PC-3 (cell line): Measurements from ENCODE around the gene CNTD1. TPM values are rescaled to one million over a fixed set of nuclear protein-coding genes. Genes with fewer than 3 reads are reported as not detected.
A peak's percentile ranks its signal among the peaks of the same experiment; 100 is the strongest.

Experiments used
- ATAC-seq: fragments of 200-7000 bp; cut with Tn5 transposase; 2 replicates; pipeline ENCODE4 v1.9.1; 2020; ENCODE audit warnings: mild to moderate bottlenecking, moderate library complexity
- BruUV-seq: library from RNA; stranded (reverse); fragments of 400-500 nt; replicated peaks from 2 replicates; lab custom pipeline; 2021; lab: Mats Ljungman, UMichigan
- CTCF ChIA-PET: fragments of 300-600 bp; sonication (Branson Sonifier 250); formaldehyde crosslinking; loops from one replicate; lab custom pipeline; 2022; ENCODE audit warnings: antibody characterized with exemption; lab: Charles Lee
- POLR2A ChIA-PET: fragments of 300-600 bp; sonication (Branson Sonifier 250); formaldehyde crosslinking; loops from one replicate; lab custom pipeline; 2022; ENCODE audit warnings: antibody characterized with exemption; ENCODE audit not compliant: unreplicated experiment; lab: Charles Lee
- DNase-seq: peaks from one replicate; pipeline ENCODE4 v3.0.0-alpha.2; 2015
- H2AFZ ChIP-seq: fragments of 300-600 bp; sonication (generic); 2 replicates; pipeline ENCODE4 v1.6.0; 2016; ENCODE audit warnings: antibody characterized with exemption, low read length
- H3F3A ChIP-seq: fragments of 300-600 bp; sonication (generic); one replicate; pipeline ENCODE4 v1.6.0; 2017; ENCODE audit warnings: antibody characterized with exemption, low read length, control low read depth, mild to moderate bottlenecking; ENCODE audit not compliant: unreplicated experiment
- H3K27ac ChIP-seq: fragments of 300-600 bp; sonication (generic); 2 replicates; pipeline ENCODE4 v1.5.1; 2016; ENCODE audit warnings: mild to moderate bottlenecking, low read length
- H3K27me3 ChIP-seq: fragments of 300-600 bp; sonication (generic); 2 replicates; pipeline ENCODE4 v1.6.1; 2016; ENCODE audit warnings: low read length, mixed read lengths
- H3K36me3 ChIP-seq: fragments of 300-600 bp; sonication (generic); 2 replicates; pipeline ENCODE4 v1.6.1; 2016; ENCODE audit warnings: low read depth, mixed run types, low read length, mixed read lengths
- H3K4me1 ChIP-seq: fragments of 300-600 bp; sonication (generic); 2 replicates; pipeline ENCODE4 v1.5.1; 2016; ENCODE audit warnings: low read length; ENCODE audit not compliant: insufficient read depth
- H3K4me2 ChIP-seq: fragments of 300-600 bp; sonication (generic); 2 replicates; pipeline ENCODE4 v1.6.0; 2016; ENCODE audit warnings: low read length
- H3K4me3 ChIP-seq: fragments of 300-600 bp; sonication (generic); 2 replicates; pipeline ENCODE4 v1.5.1; 2016; ENCODE audit warnings: mild to moderate bottlenecking, low read length, mixed read lengths
- H3K79me2 ChIP-seq: fragments of 300-600 bp; sonication (generic); 2 replicates; pipeline ENCODE4 v1.6.1; 2017; ENCODE audit warnings: low read length, mixed read lengths
- H3K9ac ChIP-seq: fragments of 300-600 bp; sonication (generic); 2 replicates; pipeline ENCODE4 v1.6.0; 2016; ENCODE audit warnings: mild to moderate bottlenecking, low read length
- H3K9me2 ChIP-seq: fragments of 300-600 bp; sonication (generic); replicated peaks from 2 replicates; pipeline ENCODE4 v1.6.1; 2016; ENCODE audit warnings: mixed run types, low read length, mixed read lengths
- H3K9me3 ChIP-seq: fragments of 300-600 bp; sonication (generic); 2 replicates; pipeline ENCODE4 v1.6.1; 2016; ENCODE audit warnings: low read length, mixed read lengths
- H4K20me1 ChIP-seq: fragments of 300-600 bp; sonication (generic); 2 replicates; pipeline ENCODE4 v1.6.1; 2016; ENCODE audit warnings: low read length, mixed read lengths
- CTCF ChIP-seq: fragments of 300-600 bp; sonication (generic); conservative IDR thresholded peaks from 2 replicates; pipeline ENCODE4 v1.5.1; 2017; ENCODE audit warnings: antibody characterized with exemption, low read depth, mild to moderate bottlenecking, low read length
- EZH2 ChIP-seq: fragments of 300-600 bp; sonication (generic); IDR thresholded peaks from one replicate; pipeline ENCODE4 v1.6.1; 2017; ENCODE audit warnings: antibody characterized with exemption, mild to moderate bottlenecking, low read length; ENCODE audit not compliant: unreplicated experiment
- EZH2phosphoT487 ChIP-seq: fragments of 300-600 bp; sonication (generic); IDR thresholded peaks from 2 replicates; pipeline ENCODE4 v1.6.1; 2018; ENCODE audit warnings: mild to moderate bottlenecking, antibody characterized with exemption, low read length, borderline replicate concordance
- intact Hi-C: fragments of 100-400 bp; cut with micrococcal nuclease; formaldehyde crosslinking; loops from 2 replicates; pipeline ENCODE4 v1.9.0; 2023
- total RNA-seq: library from RNA; depleted of rRNA; stranded (reverse); fragments of >200 nt; gene quantifications from 2 replicates; pipeline ENCODE4 v1.2.3, GENCODE V29; 2014

The CNTD1 gene
- total RNA-seq, 1 experiment from 2014 or later, result not detected

- TF ChIP-seq CTCF, result no peak
- TF ChIP-seq EZH2, result no peak
- no peak for TF ChIP-seq EZH2phosphoT487
- POLR2A ChIA-PET, result no interaction called here
- Histone ChIP-seq H3K4me3 (no peak overlapping the region), H3K9me3 (no peaks in the 10 kb centered on the region), H3K9me2 (no peaks in the 10 kb centered on the region), H3K79me2 (no peaks in the 10 kb centered on the region), H3K4me2 (no peak overlapping the region), H3K27ac (no peak overlapping the region), H3K9ac (no peak overlapping the region), H2AFZ (no peak overlapping the region), H3K36me3 (no peaks in the 10 kb centered on the region), H3K27me3 (no peaks in the 10 kb centered on the region), H4K20me1 (no peaks in the 10 kb centered on the region), H3K4me1 (peaks cover 14% of the 10 kb centered on the region), H3F3A (no peaks in the 10 kb centered on the region)
- intact Hi-C loops, result no loop called here
- DNase-seq (no peak), ATAC-seq (no peak)
- BruUV-seq, result no TSS peak
- CTCF ChIA-PET, result no interaction called here
These were observed 47.8 kb upstream of the CNTD1 start for GRCh38 chr17:42750739-42751344.

GRCh38 chr17:42751628-42752027, 47.0 kb upstream of the CNTD1 start:
- BruUV-seq, result no TSS peak
- TF ChIP-seq CTCF, result no peak
- no peak for TF ChIP-seq EZH2
- no peak for TF ChIP-seq EZH2phosphoT487
- H3K4me3 ChIP-seq, result no peak overlapping the region
- ChIA-PET POLR2A (no interaction called here), CTCF (no interaction called here)
- no peaks in the 10 kb centered on the region for H3K9me2 ChIP-seq
- H2AFZ ChIP-seq, result no peak overlapping the region
- no peak overlapping the region for H3K4me2 ChIP-seq
- no peaks in the 10 kb centered on the region for H3K27me3 ChIP-seq
- no peak overlapping the region for H3K27ac ChIP-seq
- H3K9ac ChIP-seq, result no peak overlapping the region
- DNase-seq (no peak), ATAC-seq (no peak)
- H3F3A ChIP-seq, result no peaks in the 10 kb centered on the region
- H3K79me2 ChIP-seq, result no peaks in the 10 kb centered on the region
- intact Hi-C loops, result no loop called here
- no peaks in the 10 kb centered on the region for H3K36me3 ChIP-seq
- no peaks in the 10 kb centered on the region for H4K20me1 ChIP-seq
- peaks cover 14% of the 10 kb centered on the region for H3K4me1 ChIP-seq
- H3K9me3 ChIP-seq, result no peaks in the 10 kb centered on the region

- Histone ChIP-seq H3K9me3 (no peaks in the 10 kb centered on the region), H3K4me3 (no peak overlapping the region), H3K4me2 (no peak overlapping the region), H3K27me3 (no peaks in the 10 kb centered on the region), H3K4me1 (peaks cover 7% of the 10 kb centered on the region; the same call in 1 of the 2 replicates), H3K9me2 (no peaks in the 10 kb centered on the region), H3F3A (no peaks in the 10 kb centered on the region), H2AFZ (no peak overlapping the region), H3K36me3 (no peaks in the 10 kb centered on the region), H3K79me2 (no peaks in the 10 kb centered on the region), H3K27ac (no peak overlapping the region), H4K20me1 (no peaks in the 10 kb centered on the region), H3K9ac (no peak overlapping the region)
- DNase-seq (peak; percentile 70), ATAC-seq (peak; percentile 87)
- no TSS peak for BruUV-seq
- CTCF ChIA-PET, result interaction anchor here (1.0 kb wide), 1 partner anchor 9 kb away, joined by 5 read pairs; no protein-coding TSS in a partner anchor
- intact Hi-C loops, result no loop called here
- TF ChIP-seq CTCF (no peak), EZH2 (no peak), EZH2phosphoT487 (no peak)
- POLR2A ChIA-PET, result interaction anchor here (1.0 kb wide), 1 partner anchor 19 kb away, joined by 3 read pairs; no protein-coding TSS in a partner anchor
These were observed 43.9 kb upstream of the CNTD1 start for GRCh38 chr17:42754782-42755181.
